Measurements from ENCODE around the gene TESK2. TPM values are rescaled to one million over a fixed set of nuclear protein-coding genes. Genes with fewer than 3 reads are reported as not detected.
"Not testable (repeated sequence)": the region's sequence is repeated elsewhere in the genome, so short reads cannot be mapped to it uniquely, and the experiment has no call there.

TESK2 gene
- total RNA-seq, 2 experiments from 2014 or later = 3.0 to 4.4 TPM

- H3K4me1 Mint-ChIP-seq = peaks cover 4% of the 10 kb centered on the region
- no peaks in the 10 kb centered on the region for H3K9me3 Mint-ChIP-seq (ENCODE audit: low read depth)
- no peaks in the 10 kb centered on the region for H3K27me3 Mint-ChIP-seq
- ATAC-seq (no peak), DNase-seq (no peak)
- H3K4me3 Mint-ChIP-seq = no peak overlapping the region
- no peak overlapping the region for H3K27ac Mint-ChIP-seq
- H3K36me3 Mint-ChIP-seq = no peaks in the 10 kb centered on the region
- CTCF ChIA-PET = interaction anchor here (0.7 kb wide), 2 partner anchors 147 to 768 kb away, joined by 3 read pairs; no protein-coding TSS in a partner anchor
These were observed 11.8 kb downstream of the TESK2 start for GRCh38 chr1:45479039-45479748.

DNA sequence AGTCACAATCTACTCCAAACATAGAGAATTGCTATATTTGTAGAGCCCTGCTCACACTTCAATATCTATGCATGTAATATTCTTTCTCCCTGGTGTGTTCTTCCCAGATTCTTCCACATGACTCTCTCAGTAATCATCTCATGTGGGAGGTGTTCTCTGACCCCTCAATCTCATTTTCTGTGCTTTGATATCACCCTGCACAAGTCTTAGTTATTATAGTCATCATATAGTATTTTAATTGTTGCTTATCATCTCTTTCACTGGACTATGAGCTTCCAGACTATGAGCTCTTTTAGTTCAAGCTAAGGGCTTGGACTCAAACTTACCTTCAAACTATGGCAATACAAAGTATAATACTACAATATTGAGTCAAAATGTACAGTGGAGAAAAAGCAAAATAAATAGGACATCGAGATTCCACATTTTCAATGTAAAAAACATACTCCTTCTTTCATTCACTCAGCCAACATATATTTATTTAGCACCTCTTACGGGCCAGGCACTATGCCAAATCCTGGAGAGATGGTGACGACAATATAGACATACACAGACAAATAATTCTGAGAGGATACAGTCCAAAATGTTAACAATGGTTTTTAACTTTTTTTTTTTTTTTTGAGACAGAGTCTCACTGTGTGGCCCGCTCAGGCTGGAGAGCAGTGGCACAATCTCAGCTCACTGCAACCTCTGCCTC, 12.7 kb downstream of the TESK2 start:
- no peaks in the 10 kb centered on the region for H3K9me3 Mint-ChIP-seq (ENCODE audit: low read depth)
- H3K36me3 Mint-ChIP-seq = no peaks in the 10 kb centered on the region
- H3K4me3 Mint-ChIP-seq = no peak overlapping the region
- CTCF ChIA-PET = interaction anchor here (1.1 kb wide), 1 partner anchor 118 kb away, joined by 3 read pairs; no protein-coding TSS in a partner anchor
- no peak overlapping the region for H3K27ac Mint-ChIP-seq
- peaks cover 6% of the 10 kb centered on the region for H3K4me1 Mint-ChIP-seq
- ATAC-seq = no peak
- H3K27me3 Mint-ChIP-seq = no peaks in the 10 kb centered on the region
- DNase-seq = no peak

DNA sequence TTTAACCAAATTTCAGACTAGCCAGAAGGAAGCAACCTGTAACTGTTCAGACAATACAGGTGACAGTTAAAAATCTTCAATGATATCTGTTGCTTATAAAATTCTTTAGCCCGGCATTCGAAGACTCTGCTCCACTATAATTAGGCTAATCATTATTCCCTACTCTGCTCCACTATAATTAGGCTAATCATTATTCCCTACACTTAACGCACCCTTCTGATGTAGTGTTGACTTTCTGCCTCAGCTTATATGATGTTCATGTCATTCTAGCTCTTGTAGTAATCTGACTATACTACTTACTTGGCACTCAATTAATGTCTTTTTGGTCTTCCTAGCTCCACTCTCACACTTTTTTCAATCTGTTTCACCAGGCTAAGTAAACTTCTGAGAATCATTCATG, 13.3 kb downstream of the TESK2 start:
- ATAC-seq (no peak), DNase-seq (no peak)
- CTCF ChIA-PET = interaction anchor here (1.1 kb wide), 1 partner anchor 118 kb away, joined by 3 read pairs; no protein-coding TSS in a partner anchor
- H3K4me1 Mint-ChIP-seq = peaks cover 9% of the 10 kb centered on the region
- no peaks in the 10 kb centered on the region for H3K36me3 Mint-ChIP-seq
- H3K9me3 Mint-ChIP-seq (ENCODE audit: low read depth) = no peaks in the 10 kb centered on the region
- H3K27me3 Mint-ChIP-seq = no peaks in the 10 kb centered on the region
- no peak overlapping the region for H3K27ac Mint-ChIP-seq
- H3K4me3 Mint-ChIP-seq = no peak overlapping the region

GRCh38 chr1:45474194-45474593, 16.8 kb downstream of the TESK2 start:
- DNase-seq; H3K27me3 Mint-ChIP-seq; H3K4me3 Mint-ChIP-seq; H3K27ac Mint-ChIP-seq; ATAC-seq; H3K36me3 Mint-ChIP-seq; H3K9me3 Mint-ChIP-seq (ENCODE audit: low read depth); CTCF ChIA-PET: not testable (repeated sequence)
- peaks cover 14% of the 10 kb centered on the region for H3K4me1 Mint-ChIP-seq

DNA sequence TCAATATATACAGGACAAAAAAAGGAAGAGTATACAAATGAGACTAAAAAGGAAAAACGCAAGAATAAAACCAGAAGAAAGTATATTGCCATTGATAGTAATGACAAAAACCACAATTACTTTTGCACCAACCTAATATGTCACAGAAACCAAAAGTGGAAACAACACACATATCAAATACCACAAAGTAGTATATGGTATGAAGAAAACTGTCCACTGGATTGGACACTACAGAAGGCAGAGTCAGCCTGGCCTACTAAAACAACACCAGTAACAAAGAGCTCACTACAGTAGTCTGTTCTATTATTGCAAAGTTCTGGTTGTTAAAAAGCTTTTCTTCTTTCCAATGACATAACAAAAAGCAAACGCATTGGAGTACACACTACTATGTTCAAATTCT, 17.7 kb downstream of the TESK2 start:
- no peak for DNase-seq
- Mint-ChIP-seq H3K4me3 (no peak overlapping the region), H3K9me3 (ENCODE audit: low read depth) (no peaks in the 10 kb centered on the region), H3K27me3 (no peaks in the 10 kb centered on the region), H3K36me3 (no peaks in the 10 kb centered on the region), H3K27ac (no peak overlapping the region), H3K4me1 (peaks cover 12% of the 10 kb centered on the region)
- CTCF ChIA-PET = interaction anchor here (0.7 kb wide), 1 partner anchor 119 kb away, joined by 3 read pairs; no protein-coding TSS in a partner anchor
- ATAC-seq = no peak

DNA sequence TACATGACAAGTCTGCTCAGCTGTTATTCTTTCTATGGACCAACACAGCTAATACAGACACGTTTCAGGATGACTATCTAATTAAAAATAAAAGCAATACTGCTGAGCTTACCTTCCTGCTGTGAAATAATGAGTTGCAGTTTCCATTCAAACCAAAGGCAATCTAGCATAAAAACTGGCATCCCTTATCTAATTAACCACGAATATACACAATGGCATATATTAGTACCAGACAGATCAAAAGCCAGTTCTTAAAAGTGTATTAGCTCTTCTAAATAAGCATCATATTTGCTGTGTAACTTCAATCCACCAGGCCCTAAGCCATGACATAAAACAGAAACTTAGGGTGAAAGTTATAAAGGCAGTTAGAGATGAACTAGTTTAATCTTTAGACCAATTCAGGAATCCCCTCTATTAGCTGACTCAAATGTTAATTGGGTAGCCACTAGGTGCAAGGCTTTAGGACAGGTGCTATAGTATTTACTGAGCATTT, 20.6 kb downstream of the TESK2 start:
- DNase-seq = no peak
- Mint-ChIP-seq H3K4me1 (peaks cover 12% of the 10 kb centered on the region), H3K4me3 (no peak overlapping the region), H3K9me3 (ENCODE audit: low read depth) (no peaks in the 10 kb centered on the region), H3K36me3 (no peaks in the 10 kb centered on the region), H3K27me3 (no peaks in the 10 kb centered on the region), H3K27ac (no peak overlapping the region)
- ATAC-seq = no peak
- CTCF ChIA-PET = interaction anchor here (1.3 kb wide), 1 partner anchor 43 kb away, joined by 3 read pairs; no protein-coding TSS in a partner anchor

GRCh38 chr1:45467353-45467752, 23.6 kb downstream of the TESK2 start:
- H3K9me3 Mint-ChIP-seq (ENCODE audit: low read depth); H3K27ac Mint-ChIP-seq; CTCF ChIA-PET; H3K4me1 Mint-ChIP-seq; ATAC-seq; H3K36me3 Mint-ChIP-seq; H3K4me3 Mint-ChIP-seq; H3K27me3 Mint-ChIP-seq; DNase-seq: not testable (repeated sequence)

- Mint-ChIP-seq H3K4me3 (no peak overlapping the region), H3K36me3 (no peaks in the 10 kb centered on the region), H3K4me1 (peaks cover 6% of the 10 kb centered on the region)
These were observed 25.7 kb downstream of the TESK2 start for GRCh38 chr1:45465277-45465676.

GRCh38 chr1:45458894-45459293, 32.1 kb downstream of the TESK2 start:
- H3K4me3 Mint-ChIP-seq = no peak overlapping the region
- no peak overlapping the region for H3K27ac Mint-ChIP-seq
- CTCF ChIA-PET = interaction anchor here (1.0 kb wide), 1 partner anchor 9 kb away, joined by 4 read pairs; no protein-coding TSS in a partner anchor
- DNase-seq = no peak
- no peak for ATAC-seq
- H3K27me3 Mint-ChIP-seq = no peaks in the 10 kb centered on the region
- H3K9me3 Mint-ChIP-seq (ENCODE audit: low read depth) = no peaks in the 10 kb centered on the region
- peaks cover 2% of the 10 kb centered on the region for H3K4me1 Mint-ChIP-seq
- H3K36me3 Mint-ChIP-seq = peaks cover 1% of the 10 kb centered on the region

More at GRCh38 chr1:45465277-45465676, 25.7 kb downstream of the TESK2 start:
- ATAC-seq (no peak), DNase-seq (no peak)
- CTCF ChIA-PET = no interaction called here
- Mint-ChIP-seq H3K27ac (no peak overlapping the region), H3K9me3 (ENCODE audit: low read depth) (no peaks in the 10 kb centered on the region), H3K27me3 (no peaks in the 10 kb centered on the region)

DNA sequence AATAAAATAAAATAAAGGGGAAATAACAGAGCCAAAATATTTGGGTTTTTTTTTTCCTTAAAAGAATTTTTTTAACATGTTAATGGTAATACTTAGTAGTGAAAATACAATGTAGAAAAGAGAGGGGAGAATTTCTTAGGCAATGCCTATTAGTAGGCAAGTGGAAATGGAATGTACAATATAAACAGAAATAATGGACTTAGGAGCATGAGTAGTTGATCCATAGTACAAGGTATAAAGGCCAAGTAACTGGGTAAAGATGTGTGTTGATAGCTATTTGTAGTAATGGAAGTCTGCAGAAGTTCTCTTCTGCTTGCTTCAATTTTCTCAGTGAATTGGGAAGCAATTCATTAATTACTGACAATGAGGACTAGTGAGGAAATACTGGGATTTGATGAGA, 34.4 kb downstream of the TESK2 start:
- Mint-ChIP-seq H3K36me3 (peaks cover 1% of the 10 kb centered on the region), H3K4me3 (no peak overlapping the region), H3K9me3 (ENCODE audit: low read depth) (no peaks in the 10 kb centered on the region), H3K27ac (no peak overlapping the region), H3K27me3 (no peaks in the 10 kb centered on the region), H3K4me1 (peaks cover 2% of the 10 kb centered on the region)
- DNase-seq = no peak
- ATAC-seq = no peak
- CTCF ChIA-PET = no interaction called here

- H3K9me3 Mint-ChIP-seq (ENCODE audit: low read depth) = no peaks in the 10 kb centered on the region
- no peak for ATAC-seq
These were observed 35.8 kb downstream of the TESK2 start for GRCh38 chr1:45455162-45455561.

GRCh38 chr1:45454464-45454863, 36.5 kb downstream of the TESK2 start:
- Mint-ChIP-seq H3K27me3 (no peaks in the 10 kb centered on the region), H3K36me3 (peaks cover 1% of the 10 kb centered on the region), H3K9me3 (ENCODE audit: low read depth) (no peaks in the 10 kb centered on the region), H3K4me1 (peaks cover 2% of the 10 kb centered on the region), H3K27ac (no peak overlapping the region), H3K4me3 (no peak overlapping the region)
- CTCF ChIA-PET = no interaction called here
- DNase-seq = no peak
- ATAC-seq = no peak

More at GRCh38 chr1:45455162-45455561, 35.8 kb downstream of the TESK2 start:
- CTCF ChIA-PET = no interaction called here
- peaks cover 1% of the 10 kb centered on the region for H3K36me3 Mint-ChIP-seq
- no peak overlapping the region for H3K4me3 Mint-ChIP-seq
- no peaks in the 10 kb centered on the region for H3K27me3 Mint-ChIP-seq
- peaks cover 2% of the 10 kb centered on the region for H3K4me1 Mint-ChIP-seq
- H3K27ac Mint-ChIP-seq = no peak overlapping the region
- no peak for DNase-seq

DNA sequence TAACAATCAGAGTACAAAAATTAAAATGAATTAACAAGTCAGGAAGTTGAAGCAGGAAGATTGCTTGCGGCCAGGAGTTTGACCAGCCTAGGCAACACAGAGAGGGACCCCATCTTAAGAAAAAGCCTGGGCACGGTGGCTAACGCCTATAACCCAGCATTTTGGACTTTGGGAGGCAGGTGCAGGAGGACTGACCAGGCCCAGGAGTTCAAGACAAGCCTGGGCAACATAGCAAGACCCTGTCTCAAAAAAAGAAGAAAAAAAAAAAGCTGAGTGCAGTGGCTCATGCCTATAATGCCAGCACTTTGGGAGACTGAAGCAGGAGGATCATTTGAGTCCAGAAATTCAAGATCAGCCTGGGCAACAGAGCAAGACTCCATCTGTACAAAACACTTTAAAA, 38.5 kb downstream of the TESK2 start:
- DNase-seq = no peak
- Mint-ChIP-seq H3K27me3 (no peaks in the 10 kb centered on the region), H3K9me3 (ENCODE audit: low read depth) (no peaks in the 10 kb centered on the region), H3K27ac (no peak overlapping the region), H3K36me3 (peaks cover 1% of the 10 kb centered on the region), H3K4me1 (peaks cover 2% of the 10 kb centered on the region), H3K4me3 (no peak overlapping the region)
- ATAC-seq = no peak
- CTCF ChIA-PET = no interaction called here

GRCh38 chr1:45448357-45448756, 42.6 kb downstream of the TESK2 start:
- no peak for DNase-seq
- Mint-ChIP-seq H3K9me3 (ENCODE audit: low read depth) (no peaks in the 10 kb centered on the region), H3K4me1 (no peaks in the 10 kb centered on the region), H3K27ac (no peak overlapping the region), H3K4me3 (no peak overlapping the region), H3K27me3 (no peaks in the 10 kb centered on the region), H3K36me3 (no peaks in the 10 kb centered on the region)
- CTCF ChIA-PET = no interaction called here
- no peak for ATAC-seq

Measured in activated CD8-positive, alpha-beta memory T cell treated with anti-CD3 and anti-CD28 coated beads, Interleukin-2, amount 10 ng/mL, durations not matched to agents 7 days and 5 days (primary cell).